Choroid plexus epithelial cell (primary cell): ENCODE measurements around the gene DIO1.

Experiments used
- DNase-seq: peaks from one replicate; pipeline ENCODE4 v3.0.0-alpha.2; 2010; ENCODE audit warnings: low read depth
- H3K4me3 ChIP-seq: 2 replicates; pipeline ENCODE4 v1.5.1; 2011; ENCODE audit warnings: low read depth, mild to moderate bottlenecking, control low read depth, low read length, moderate library complexity
- TF ChIP-seq, protein P1 (sequence below): conservative IDR thresholded peaks from 2 replicates; pipeline ENCODE4 v1.5.1; 2011; ENCODE audit warnings: low read depth, mild to moderate bottlenecking, control low read depth, inconsistent platforms, low read length, moderate library complexity

Gene DIO1

GRCh38 chr1:53895421-53895820 lies 1.4 kb downstream of the DIO1 start:
- TF ChIP-seq, protein P1, sequence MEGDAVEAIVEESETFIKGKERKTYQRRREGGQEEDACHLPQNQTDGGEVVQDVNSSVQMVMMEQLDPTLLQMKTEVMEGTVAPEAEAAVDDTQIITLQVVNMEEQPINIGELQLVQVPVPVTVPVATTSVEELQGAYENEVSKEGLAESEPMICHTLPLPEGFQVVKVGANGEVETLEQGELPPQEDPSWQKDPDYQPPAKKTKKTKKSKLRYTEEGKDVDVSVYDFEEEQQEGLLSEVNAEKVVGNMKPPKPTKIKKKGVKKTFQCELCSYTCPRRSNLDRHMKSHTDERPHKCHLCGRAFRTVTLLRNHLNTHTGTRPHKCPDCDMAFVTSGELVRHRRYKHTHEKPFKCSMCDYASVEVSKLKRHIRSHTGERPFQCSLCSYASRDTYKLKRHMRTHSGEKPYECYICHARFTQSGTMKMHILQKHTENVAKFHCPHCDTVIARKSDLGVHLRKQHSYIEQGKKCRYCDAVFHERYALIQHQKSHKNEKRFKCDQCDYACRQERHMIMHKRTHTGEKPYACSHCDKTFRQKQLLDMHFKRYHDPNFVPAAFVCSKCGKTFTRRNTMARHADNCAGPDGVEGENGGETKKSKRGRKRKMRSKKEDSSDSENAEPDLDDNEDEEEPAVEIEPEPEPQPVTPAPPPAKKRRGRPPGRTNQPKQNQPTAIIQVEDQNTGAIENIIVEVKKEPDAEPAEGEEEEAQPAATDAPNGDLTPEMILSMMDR: no peak
- DNase-seq: no peak
- H3K4me3 ChIP-seq: no peak overlapping the region

- no peak overlapping the region for H3K4me3 ChIP-seq
- DNase-seq: peak; percentile 57
- TF ChIP-seq, protein P1: no peak
These were observed 2.7 kb downstream of the DIO1 start for GRCh38 chr1:53896635-53897229.

DNA sequence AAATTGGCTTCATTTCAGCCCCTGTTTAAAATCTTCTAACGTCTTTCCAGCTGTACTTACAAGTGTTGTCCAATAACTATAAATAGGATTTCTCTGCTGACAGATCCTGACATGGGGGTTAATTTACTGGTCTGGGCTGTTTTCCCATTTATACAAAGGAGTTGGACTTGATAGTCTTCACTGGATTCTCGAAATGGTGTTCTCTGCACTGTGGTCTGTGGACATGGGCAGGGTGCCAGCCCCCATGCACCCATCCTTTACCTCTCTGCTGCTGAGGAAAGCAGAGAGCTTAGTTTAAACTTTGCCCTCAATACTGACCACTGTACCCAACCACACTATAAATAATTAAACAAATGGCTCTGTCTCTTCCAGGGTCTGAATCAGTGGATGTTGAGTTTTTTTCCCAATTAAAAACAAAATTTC lies 5.2 kb downstream of the DIO1 start:
- no peak overlapping the region for H3K4me3 ChIP-seq
- peak; percentile 77 for DNase-seq
- TF ChIP-seq, protein P1: no peak

GRCh38 chr1:53899708-53900107 lies 5.7 kb downstream of the DIO1 start:
- no peak overlapping the region for H3K4me3 ChIP-seq
- no peak for DNase-seq
- TF ChIP-seq, protein P1: no peak

- DNase-seq: peak; percentile 8
- no peak overlapping the region for H3K4me3 ChIP-seq
- TF ChIP-seq, protein P1: no peak
These were observed 8.5 kb downstream of the DIO1 start for GRCh38 chr1:53902235-53903138.

- no peak overlapping the region for H3K4me3 ChIP-seq
- TF ChIP-seq, protein P1: no peak
- no peak for DNase-seq
These were observed 11.5 kb downstream of the DIO1 start for GRCh38 chr1:53905509-53905908.
